Neural progenitor cell (in vitro differentiated cells): ENCODE data around the gene POLR3C.

Source experiments
- CTCF ChIP-seq: fragments of 200-600 bp; sonication (generic); IDR thresholded peaks from 2 replicates; pipeline ENCODE4 v1.5.1; 2017; ENCODE audit warnings: antibody characterized with exemption, mild to moderate bottlenecking
- EZH2 ChIP-seq: fragments of 200-600 bp; sonication (generic); IDR thresholded peaks from 2 replicates; pipeline ENCODE4 v1.6.1; 2017; ENCODE audit warnings: antibody characterized with exemption, mild to moderate bottlenecking, moderate library complexity
- EZH2phosphoT487 ChIP-seq: fragments of 200-600 bp; sonication (generic); IDR thresholded peaks from 2 replicates; pipeline ENCODE4 v1.6.1; 2017; ENCODE audit warnings: antibody characterized with exemption

GRCh38 chr1:145795257-145795881 is 28.6 kb upstream of the POLR3C start:
- no peak for TF ChIP-seq CTCF
- TF ChIP-seq EZH2: no peak
- no peak for TF ChIP-seq EZH2phosphoT487
